Measurements from ENCODE around the gene B4GALNT3. TPM values are rescaled to one million over a fixed set of nuclear protein-coding genes. Genes with fewer than 3 reads are reported as not detected.

B4GALNT3 gene
- total RNA-seq, 1 experiment from 2014 or later = 23.3 TPM

GRCh38 chr12:608413-608812 is 148.7 kb downstream of the B4GALNT3 start:
- no peaks in the 10 kb centered on the region for H3K9me3 Mint-ChIP-seq
- no peak overlapping the region for H2AFZ ChIP-seq (ENCODE audit: low read length)
- H3K23me2 ChIP-seq (ENCODE audit: insufficient read length, low read depth, low read length, poor library complexity, severe bottlenecking) = no peaks in the 10 kb centered on the region
- WGBS (ENCODE audit: extremely low coverage, insufficient read length, low lambda C conversion rate) = no CpG with 5 or more reads among the region's 3 CpGs
- peaks cover 2% of the 10 kb centered on the region; the same call in 1 of the 2 replicates for H3K27me3 Mint-ChIP-seq (ENCODE audit: low read depth)
- no peak overlapping the region for H4K8ac ChIP-seq (replicated peaks; ENCODE audit: insufficient read length, low read depth, low read length)
- H3K56ac ChIP-seq (ENCODE audit: insufficient read length, low read depth, low read length) = no peak overlapping the region
- H3K9ac ChIP-seq (ENCODE audit: extremely low read depth, insufficient read length, low read length) = no peak overlapping the region
- H2BK20ac ChIP-seq (ENCODE audit: low read depth, low read length, poor library complexity, severe bottlenecking) = no peak overlapping the region
- no peak overlapping the region for H3K4me3 Mint-ChIP-seq
- no peak overlapping the region for H3K4me2 ChIP-seq (ENCODE audit: insufficient read depth, insufficient read length, low read length)
- H2BK12ac ChIP-seq (ENCODE audit: insufficient read length, low read depth, low read length) = no peak overlapping the region
- no peak overlapping the region for H3K27ac Mint-ChIP-seq
- H3K27me3 ChIP-seq (ENCODE audit: insufficient read depth, low read length) = no peaks in the 10 kb centered on the region
- DNase-seq = no peak
- no peaks in the 10 kb centered on the region for H3K4me1 ChIP-seq (ENCODE audit: insufficient read depth, low read length)
- H3T11ph ChIP-seq (ENCODE audit: low read length) = no peak overlapping the region
- no peak overlapping the region for H4K5ac ChIP-seq (ENCODE audit: insufficient read length, low read depth, low read length)
- no peak overlapping the region for H4K91ac ChIP-seq (ENCODE audit: insufficient read length, low read depth, low read length)
- no peak overlapping the region for H2BK120ac ChIP-seq (ENCODE audit: low read depth, low read length, poor library complexity, severe bottlenecking)
- no peak overlapping the region for H2AK5ac ChIP-seq (ENCODE audit: insufficient read length, low read length)
- H2BK5ac ChIP-seq (ENCODE audit: insufficient read length, low read length) = no peak overlapping the region
- H3K79me1 ChIP-seq (ENCODE audit: insufficient read depth, low read depth, low read length, poor library complexity, severe bottlenecking) = no peaks in the 10 kb centered on the region
- H3K27ac ChIP-seq (ENCODE audit: insufficient read length, low read depth, low read length) = no peak overlapping the region
- no peaks in the 10 kb centered on the region for H3K9me3 ChIP-seq (ENCODE audit: control insufficient read depth, low read depth, low read length)
- H3K4me1 Mint-ChIP-seq = peaks cover 2 to 8% of the 10 kb centered on the region in 2 experiments; a peak in 3 of 4 replicates
- H2BK15ac ChIP-seq (ENCODE audit: low read depth, low read length) = no peak overlapping the region
- no peak for TF ChIP-seq CTCF (conservative IDR thresholded peaks at IDR 0.05)
- H3K36me3 Mint-ChIP-seq (ENCODE audit: insufficient read depth in 1 of 3, low read depth in 3 of 3) = no peaks in the 10 kb centered on the region
- H3K79me2 ChIP-seq (ENCODE audit: insufficient read depth, low read length) = no peaks in the 10 kb centered on the region
- no peak overlapping the region for H3K4ac ChIP-seq (ENCODE audit: low read depth, low read length)
- no peak overlapping the region for H3K23ac ChIP-seq (ENCODE audit: insufficient read length, low read depth, low read length)
- no peaks in the 10 kb centered on the region for H4K20me1 ChIP-seq (ENCODE audit: control insufficient read depth, insufficient read depth, insufficient read length)
- no peak overlapping the region for H3K18ac ChIP-seq (ENCODE audit: insufficient read length, low read depth, low read length)
- H3K14ac ChIP-seq (ENCODE audit: insufficient read depth, low read length) = no peak overlapping the region

Measured in H9 (cell line).